Measurements from ENCODE around the gene FOXJ3. TPM values are rescaled to one million over a fixed set of nuclear protein-coding genes. Genes with fewer than 3 reads are reported as not detected.

FOXJ3 gene
- total RNA-seq, 2 experiments from 2014 or later = 41.5 to 44.5 TPM

DNA sequence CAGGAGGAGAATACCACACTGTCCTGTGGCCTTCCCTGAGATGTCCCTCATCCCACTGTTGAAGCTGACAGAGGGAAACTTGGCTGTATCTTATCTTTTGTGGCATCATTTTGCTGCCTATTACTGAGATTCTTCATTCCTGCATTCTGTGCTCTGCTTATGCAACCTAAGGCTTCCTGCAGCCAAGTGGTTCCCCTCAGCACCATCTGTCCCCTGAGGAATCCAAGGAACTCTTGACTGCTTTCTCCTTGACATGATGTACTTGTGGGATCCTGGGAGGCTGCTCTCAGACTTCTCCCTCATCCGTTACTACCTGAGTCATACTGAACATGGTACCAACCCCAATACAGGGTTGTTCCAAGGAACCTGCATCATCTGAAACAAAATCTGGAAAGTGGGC is 24.4 kb upstream of the FOXJ3 start:
- no peak for ATAC-seq
- CTCF ChIA-PET = no interaction called here
- POLR2A ChIA-PET = no interaction called here
- no peak for DNase-seq
- Mint-ChIP-seq H3K36me3 (ENCODE audit: low read depth) (no peaks in the 10 kb centered on the region), H3K9me3 (ENCODE audit: insufficient read depth) (no peaks in the 10 kb centered on the region), H3K4me3 (no peak overlapping the region), H3K27me3 (ENCODE audit: low read depth) (peaks cover 6% of the 10 kb centered on the region), H3K27ac (no peak overlapping the region), H3K4me1 (ENCODE audit: low read depth) (no peaks in the 10 kb centered on the region)

DNA sequence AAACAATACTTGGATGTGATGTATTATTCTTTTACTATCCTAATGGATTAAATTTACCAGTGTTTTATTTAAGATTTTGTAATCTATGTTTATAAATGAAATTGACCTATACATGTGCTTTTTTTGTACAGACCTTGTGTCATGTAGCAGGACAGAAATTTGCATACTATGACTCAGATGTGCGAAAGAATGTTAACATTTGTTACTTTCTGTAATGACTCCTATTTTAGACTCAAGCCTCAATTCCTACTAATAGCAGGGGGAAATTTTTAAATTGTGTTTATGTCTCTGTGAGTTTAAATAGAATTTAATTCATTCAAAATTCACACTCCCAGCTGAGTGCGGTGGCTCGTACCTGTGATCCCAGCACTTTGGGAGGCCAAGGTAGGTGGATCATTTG is 23.8 kb upstream of the FOXJ3 start:
- H3K27ac Mint-ChIP-seq = no peak overlapping the region
- no peak for ATAC-seq
- ChIA-PET POLR2A (no interaction called here), CTCF (no interaction called here)
- H3K27me3 Mint-ChIP-seq (ENCODE audit: low read depth) = peaks cover 6% of the 10 kb centered on the region
- H3K36me3 Mint-ChIP-seq (ENCODE audit: low read depth) = no peaks in the 10 kb centered on the region
- no peaks in the 10 kb centered on the region for H3K4me1 Mint-ChIP-seq (ENCODE audit: low read depth)
- H3K9me3 Mint-ChIP-seq (ENCODE audit: insufficient read depth) = no peaks in the 10 kb centered on the region
- H3K4me3 Mint-ChIP-seq = no peak overlapping the region
- DNase-seq = no peak

DNA sequence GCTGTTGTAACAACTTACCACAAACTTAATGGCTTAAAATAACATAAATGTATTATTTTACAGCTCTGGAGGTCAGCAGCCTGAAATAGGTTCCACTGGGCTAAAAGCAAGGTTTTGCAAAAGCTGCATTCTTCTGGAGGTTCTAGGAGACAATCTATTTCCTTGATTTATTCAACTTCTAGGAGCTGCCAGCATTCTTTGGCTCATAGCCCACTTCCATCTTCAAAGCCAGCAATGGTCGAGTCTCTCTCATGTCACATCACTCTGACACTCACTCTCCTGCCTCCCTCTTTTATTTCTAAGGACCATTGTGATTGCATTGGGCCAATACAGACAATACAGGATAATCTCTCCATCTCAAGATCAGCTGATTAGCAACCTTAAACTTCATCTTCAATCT is 15.1 kb upstream of the FOXJ3 start:
- Mint-ChIP-seq H3K36me3 (ENCODE audit: low read depth) (no peaks in the 10 kb centered on the region), H3K27ac (no peak overlapping the region), H3K4me3 (no peak overlapping the region), H3K9me3 (ENCODE audit: insufficient read depth) (no peaks in the 10 kb centered on the region), H3K27me3 (ENCODE audit: low read depth) (peaks cover 16% of the 10 kb centered on the region), H3K4me1 (ENCODE audit: low read depth) (no peaks in the 10 kb centered on the region)
- CTCF ChIA-PET = interaction anchor here (1.3 kb wide), 1 partner anchor 12 kb away, joined by 4 read pairs; no protein-coding TSS in a partner anchor
- DNase-seq = no peak
- POLR2A ChIA-PET = no interaction called here
- no peak for ATAC-seq

DNA sequence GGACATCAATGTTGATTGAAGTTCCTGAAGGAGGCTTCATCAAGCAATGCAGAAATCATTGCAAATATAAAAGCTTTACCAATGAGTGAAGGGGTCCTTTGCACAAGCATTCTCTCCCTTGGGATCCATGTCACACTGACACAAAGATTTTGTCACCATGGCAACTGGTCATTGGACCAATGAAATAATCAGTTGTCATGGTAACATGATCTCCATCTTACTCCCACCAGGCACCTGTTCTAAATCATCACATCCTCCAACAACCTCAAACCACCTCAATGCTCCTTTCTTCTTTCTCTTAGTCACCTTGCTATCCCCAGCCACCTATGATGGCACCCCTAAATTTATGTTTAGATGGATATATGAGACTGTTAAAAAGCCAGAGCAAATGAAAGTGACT is 13.5 kb upstream of the FOXJ3 start:
- CTCF ChIA-PET = no interaction called here
- H3K27me3 Mint-ChIP-seq (ENCODE audit: low read depth) = peaks cover 16% of the 10 kb centered on the region

DNA sequence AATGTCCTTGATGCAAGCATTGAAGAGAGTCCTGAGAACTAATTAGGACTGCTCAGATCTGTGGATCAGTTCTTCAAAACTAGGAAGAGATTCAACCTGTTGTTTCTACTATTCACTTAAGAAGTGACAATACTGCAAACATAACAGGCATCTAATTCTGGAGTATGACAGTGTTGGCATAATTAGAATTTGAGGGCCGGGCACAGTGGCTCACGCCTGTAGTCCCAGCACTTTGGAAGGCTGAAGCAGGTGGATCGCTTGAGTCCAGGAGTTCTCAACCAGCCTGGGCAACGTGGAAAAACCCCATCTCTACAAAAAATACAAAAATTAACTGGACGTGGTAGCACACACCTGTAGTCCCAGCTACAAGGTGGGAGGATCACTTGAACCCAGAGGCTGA is 8.0 kb upstream of the FOXJ3 start:
- no peak overlapping the region for H3K27ac Mint-ChIP-seq
- DNase-seq = no peak
- H3K36me3 Mint-ChIP-seq (ENCODE audit: low read depth) = no peaks in the 10 kb centered on the region
- no peaks in the 10 kb centered on the region for H3K9me3 Mint-ChIP-seq (ENCODE audit: insufficient read depth)
- H3K4me3 Mint-ChIP-seq = no peak overlapping the region
- ChIA-PET CTCF (interaction anchor here (0.8 kb wide), 1 partner anchor 18 kb away, joined by 3 read pairs; no protein-coding TSS in a partner anchor), POLR2A (no interaction called here)
- peaks cover 8% of the 10 kb centered on the region for H3K27me3 Mint-ChIP-seq (ENCODE audit: low read depth)
- peaks cover 4% of the 10 kb centered on the region for H3K4me1 Mint-ChIP-seq (ENCODE audit: low read depth)
- no peak for ATAC-seq

More for the DNA sequence above, 13.5 kb upstream of the FOXJ3 start:
- no peak overlapping the region for H3K27ac Mint-ChIP-seq
- no peaks in the 10 kb centered on the region for H3K36me3 Mint-ChIP-seq (ENCODE audit: low read depth)
- POLR2A ChIA-PET = no interaction called here
- H3K9me3 Mint-ChIP-seq (ENCODE audit: insufficient read depth) = no peaks in the 10 kb centered on the region
- no peaks in the 10 kb centered on the region for H3K4me1 Mint-ChIP-seq (ENCODE audit: low read depth)
- no peak for DNase-seq
- ATAC-seq = peak; percentile 36
- no peak overlapping the region for H3K4me3 Mint-ChIP-seq

- CTCF ChIA-PET = interaction anchor here (4.2 kb wide), 1 partner anchor 168 kb away, joined by 15 read pairs; no protein-coding TSS in a partner anchor
- H3K9me3 Mint-ChIP-seq (ENCODE audit: insufficient read depth) = no peaks in the 10 kb centered on the region
Observed at GRCh38 chr1:42340901-42341300, 5.9 kb upstream of the FOXJ3 start.

DNA sequence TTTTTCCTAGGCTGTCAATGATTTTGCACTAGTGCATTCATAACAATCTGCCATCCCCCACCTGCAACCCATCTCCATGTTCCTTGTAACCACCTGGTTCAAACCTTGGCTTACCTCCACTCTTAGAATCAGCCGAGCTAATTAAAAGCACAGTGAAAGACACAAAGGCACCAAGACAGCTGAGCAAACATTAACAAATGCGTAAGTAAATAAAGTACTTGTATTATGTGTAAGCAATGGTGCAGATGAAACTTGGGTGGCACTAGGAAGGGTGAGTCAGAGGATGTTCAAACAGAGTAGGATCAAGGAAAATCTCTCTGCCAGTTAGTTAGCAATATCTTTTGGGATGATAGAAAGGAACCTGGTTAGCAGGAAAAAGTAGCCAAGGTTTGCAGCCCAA is 5.1 kb upstream of the FOXJ3 start:
- Mint-ChIP-seq H3K27ac (no peak overlapping the region), H3K9me3 (ENCODE audit: insufficient read depth) (no peaks in the 10 kb centered on the region), H3K4me3 (no peak overlapping the region), H3K27me3 (ENCODE audit: low read depth) (peaks cover 4% of the 10 kb centered on the region), H3K36me3 (ENCODE audit: low read depth) (no peaks in the 10 kb centered on the region), H3K4me1 (ENCODE audit: low read depth) (peaks cover 11% of the 10 kb centered on the region)
- POLR2A ChIA-PET = no interaction called here
- CTCF ChIA-PET = interaction anchor here (1.2 to 4.2 kb wide), 3 partner anchors 12 to 167 kb away, joined by 4 to 15 read pairs (median 6); no protein-coding TSS in a partner anchor
- DNase-seq (no peak), ATAC-seq (no peak)

More at GRCh38 chr1:42340901-42341300, 5.9 kb upstream of the FOXJ3 start:
- Mint-ChIP-seq H3K27me3 (ENCODE audit: low read depth) (peaks cover 6% of the 10 kb centered on the region), H3K4me3 (no peak overlapping the region), H3K27ac (no peak overlapping the region), H3K36me3 (ENCODE audit: low read depth) (no peaks in the 10 kb centered on the region), H3K4me1 (ENCODE audit: low read depth) (peaks cover 9% of the 10 kb centered on the region)
- POLR2A ChIA-PET = no interaction called here
- DNase-seq (no peak), ATAC-seq (no peak)

DNA sequence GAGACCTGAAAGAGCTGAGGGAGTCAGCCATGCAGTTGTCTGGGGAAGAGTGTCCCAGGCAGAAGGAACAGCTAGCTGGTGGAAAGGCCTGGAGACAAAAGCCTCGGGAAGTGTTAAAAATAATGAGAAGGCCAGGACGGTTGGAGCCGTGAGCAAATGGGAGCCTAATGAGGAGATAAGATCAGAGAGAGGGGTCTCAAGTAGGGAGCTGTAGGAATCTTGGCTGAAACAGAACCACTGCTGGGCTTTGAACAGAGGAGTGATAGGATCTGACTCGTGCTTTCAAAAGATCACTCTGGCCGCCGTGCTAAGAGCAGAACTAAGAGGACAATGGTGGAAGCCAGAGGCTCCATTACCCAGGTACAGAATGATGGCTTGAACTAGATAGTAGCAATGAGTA is 1.9 kb upstream of the FOXJ3 start:
- DNase-seq (no peak), ATAC-seq (no peak)
- Mint-ChIP-seq H3K36me3 (ENCODE audit: low read depth) (peaks cover under 1% of the 10 kb centered on the region), H3K27me3 (ENCODE audit: low read depth) (peaks cover 2% of the 10 kb centered on the region), H3K4me3 (no peak overlapping the region), H3K4me1 (ENCODE audit: low read depth) (peaks cover 32% of the 10 kb centered on the region), H3K9me3 (ENCODE audit: insufficient read depth) (no peaks in the 10 kb centered on the region), H3K27ac (no peak overlapping the region)
- ChIA-PET CTCF (interaction anchor here (0.7 to 1.4 kb wide), 3 partner anchors 13 to 207 kb away, joined by 3 to 4 read pairs (median 3); no protein-coding TSS in a partner anchor), POLR2A (interaction anchor here (1.4 kb wide), 2 partner anchors 120 to 346 kb away, joined by 3 to 4 read pairs; partner anchors contain the start of gene YBX1)

GRCh38 chr1:42335809-42336518 is 929 bp upstream of the FOXJ3 start:
- peak overlapping the region; percentile 74 for H3K4me3 Mint-ChIP-seq

GRCh38 chr1:42334240-42335049 is 590 bp downstream of the FOXJ3 start:
- ChIA-PET POLR2A (interaction anchor here (1.0 to 1.6 kb wide), 5 partner anchors 9 to 433 kb away, joined by 4 to 7 read pairs (median 6); partner anchors contain the start of genes C1orf50 and P3H1), CTCF (interaction anchor here (1.0 to 2.0 kb wide), 8 partner anchors 11 to 161 kb away, joined by 3 to 9 read pairs (median 4); no protein-coding TSS in a partner anchor)
- DNase-seq (peak; percentile 52), ATAC-seq (peak; percentile 74)
- peak overlapping the region; percentile 87 for H3K27ac Mint-ChIP-seq
- peaks cover 36% of the 10 kb centered on the region for H3K4me1 Mint-ChIP-seq (ENCODE audit: low read depth)
- peak overlapping the region; percentile 93 for H3K4me3 Mint-ChIP-seq
- H3K27me3 Mint-ChIP-seq (ENCODE audit: low read depth) = no peaks in the 10 kb centered on the region
- peaks cover 11% of the 10 kb centered on the region for H3K36me3 Mint-ChIP-seq (ENCODE audit: low read depth)
- no peaks in the 10 kb centered on the region for H3K9me3 Mint-ChIP-seq (ENCODE audit: insufficient read depth)

More at GRCh38 chr1:42335809-42336518, 929 bp upstream of the FOXJ3 start:
- no peaks in the 10 kb centered on the region for H3K27me3 Mint-ChIP-seq (ENCODE audit: low read depth)
- peaks cover 5% of the 10 kb centered on the region for H3K36me3 Mint-ChIP-seq (ENCODE audit: low read depth)
- H3K27ac Mint-ChIP-seq = peak overlapping the region; percentile 86
- ChIA-PET POLR2A (interaction anchor here (1.4 kb wide), 2 partner anchors 121 to 347 kb away, joined by 3 to 4 read pairs; partner anchors contain the start of gene YBX1), CTCF (interaction anchor here (0.7 to 1.1 kb wide), 2 partner anchors 162 to 208 kb away, joined by 3 read pairs; no protein-coding TSS in a partner anchor)
- peak; percentile 9 for ATAC-seq
- DNase-seq = no peak
- H3K9me3 Mint-ChIP-seq (ENCODE audit: insufficient read depth) = no peaks in the 10 kb centered on the region
- peaks cover 34% of the 10 kb centered on the region for H3K4me1 Mint-ChIP-seq (ENCODE audit: low read depth)

DNA sequence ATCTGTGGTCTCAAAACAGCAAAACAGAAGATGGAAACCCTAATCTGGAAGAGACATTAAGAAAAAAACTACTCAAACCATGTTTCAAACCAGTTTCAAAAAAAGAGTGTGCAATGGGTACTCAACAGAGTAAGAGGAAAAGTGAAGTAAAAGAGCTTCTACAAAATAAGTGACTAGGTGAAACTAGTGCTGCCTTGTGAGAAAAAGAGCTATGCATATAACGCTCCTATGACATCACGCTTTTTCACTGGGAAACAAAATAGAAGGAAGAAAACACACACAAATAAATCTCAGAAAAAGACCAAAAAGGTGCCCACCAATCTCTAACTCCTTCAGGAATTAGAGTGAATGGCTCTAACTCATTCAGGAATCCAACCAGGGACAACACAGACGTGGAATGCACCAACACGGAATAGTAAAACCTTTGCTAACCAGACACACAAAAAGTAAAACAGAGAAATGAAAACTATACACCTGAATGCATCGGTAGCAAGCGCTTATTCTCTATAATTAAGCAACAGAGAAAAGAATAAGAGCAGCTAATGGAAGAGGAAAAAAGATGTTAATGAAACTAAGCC is 1.3 kb downstream of the FOXJ3 start:
- ChIA-PET CTCF (interaction anchor here (1.0 to 2.0 kb wide), 9 partner anchors 10 to 160 kb away, joined by 3 to 9 read pairs (median 4); no protein-coding TSS in a partner anchor), POLR2A (interaction anchor here (1.0 to 1.6 kb wide), 5 partner anchors 9 to 433 kb away, joined by 4 to 7 read pairs (median 6); partner anchors contain the start of genes C1orf50 and P3H1)
- DNase-seq (no peak), ATAC-seq (no peak)
- peak overlapping the region; percentile 87 for H3K27ac Mint-ChIP-seq
- peak overlapping the region; percentile 93 for H3K4me3 Mint-ChIP-seq
- H3K36me3 Mint-ChIP-seq (ENCODE audit: low read depth) = peaks cover 13% of the 10 kb centered on the region
- H3K4me1 Mint-ChIP-seq (ENCODE audit: low read depth) = peaks cover 34% of the 10 kb centered on the region
- H3K9me3 Mint-ChIP-seq (ENCODE audit: insufficient read depth) = no peaks in the 10 kb centered on the region
- H3K27me3 Mint-ChIP-seq (ENCODE audit: low read depth) = no peaks in the 10 kb centered on the region
